Upper lobe of left lung (tissue), 6 donors: ENCODE data around the gene PARD3B. TPM values are rescaled to one million over a fixed set of nuclear protein-coding genes. Genes with fewer than 3 reads are reported as not detected.

Experiments
- ATAC-seq, 2 donors: fragments of 200-7000 bp; cut with Tn5 transposase; one replicate each; pipeline ENCODE4 v1.9.1; 2022; ENCODE audit warnings: mild to moderate bottlenecking in 2 of 2, moderate library complexity in 2 of 2; ENCODE audit not compliant: low FRiP score in 2 of 2
- DNase-seq, 2 donors: peaks; one replicate each; pipeline ENCODE4 v3.0.0-alpha.2; 2019 to 2020
- H3K27ac ChIP-seq, 4 donors: fragments of 200-600 bp; sonication (generic); one replicate each; pipeline ENCODE4 v1.5.1; 2016 to 2019
- H3K27me3 ChIP-seq, 4 donors: fragments of 200-600 bp; sonication (generic); one replicate each; pipeline ENCODE4 v1.5.1; 2017 to 2019
- H3K36me3 ChIP-seq, 4 donors: fragments of 200-600 bp; sonication (generic); one replicate each; pipeline ENCODE4 v1.5.1; 2016 to 2019
- H3K4me1 ChIP-seq, 4 donors: fragments of 200-600 bp; sonication (generic); one replicate each; pipeline ENCODE4 v1.5.1; 2018 to 2019
- H3K4me3 ChIP-seq, 4 donors: fragments of 200-600 bp; sonication (generic); one replicate each; pipeline ENCODE4 v1.5.1; 2017 to 2019; ENCODE audit warnings: mild to moderate bottlenecking in 2 of 4, moderate library complexity in 1 of 4
- H3K9me3 ChIP-seq, 4 donors: fragments of 200-600 bp; sonication (generic); one replicate each; pipeline ENCODE4 v1.5.1; 2018 to 2019
- CTCF ChIP-seq, 6 experiments: fragments of 450-650 bp in 4 of 6; fragments of 200-600 bp in 2 of 6; sonication (generic) in 2 of 6; IDR thresholded peaks; one replicate each; pipeline ENCODE4 v1.5.1; 2016 to 2019; ENCODE audit warnings: antibody characterized with exemption in 6 of 6
- EP300 ChIP-seq, 4 donors: sonication (generic); formaldehyde crosslinking; IDR thresholded peaks; one replicate each; pipeline ENCODE4 v1.5.1; 2017; ENCODE audit warnings: antibody characterized with exemption in 4 of 4, control low read depth in 2 of 4
- POLR2A ChIP-seq, 4 donors: fragments of 450-650 bp; IDR thresholded peaks; one replicate each; pipeline ENCODE4 v1.5.1; 2016 to 2017; ENCODE audit warnings: antibody characterized with exemption in 4 of 4, mild to moderate bottlenecking in 2 of 4
- POLR2AphosphoS5 ChIP-seq, 2 donors: sonication (generic); formaldehyde crosslinking; IDR thresholded peaks; one replicate each; pipeline ENCODE4 v1.5.1; 2017; ENCODE audit warnings: antibody characterized with exemption in 2 of 2
- WGBS, 2 donors: methylation state at CpG; one replicate each; pipeline ENCODE4 v1.1.5; 2017 to 2018; 5-methylcytosine and 5-hydroxymethylcytosine counted together
- total RNA-seq, 6 donors: library from RNA; depleted of rRNA in 4 of 6; stranded (reverse); fragments of >200 nt in 4 of 6; gene quantifications; one replicate each; pipeline versions ENCODE4 v1.1.0 to v1.2.1, GENCODE V29; 2016 to 2021
- donor health status: DM: no; HTN: no; CAD: no; lungs with moderate emphysema.
- donor health status: DM: no; HTN: yes; CAD: no; lungs with severe emphysema.

Gene PARD3B
- total RNA-seq, 6 donors from 2014 or later, result 17.8 to 44.9 (median 24.2) TPM

GRCh38 chr2:205024822-205025518 is 479.7 kb downstream of the PARD3B start:
- WGBS, 2 donors, result 54 to 61% methylated on average over 10 of the region's 10 CpGs
- ATAC-seq (peak; percentile 73 to 93), DNase-seq (no peak)
- peaks cover 0 to 6% (median 0%) of the 10 kb centered on the region in 4 donors for H3K4me1 ChIP-seq
- TF ChIP-seq POLR2A (IDR thresholded peaks at IDR 0.05) (no peak), CTCF (IDR thresholded peaks at IDR 0.05) (no peak), POLR2AphosphoS5 (IDR thresholded peaks at IDR 0.05) (no peak), EP300 (IDR thresholded peaks at IDR 0.05) (no peak)
- H3K4me3 ChIP-seq, result no peak overlapping the region
- no peaks in the 10 kb centered on the region for H3K27me3 ChIP-seq
- H3K27ac ChIP-seq, result peak overlapping the region in 1 of 4 donors; percentile 4
- no peaks in the 10 kb centered on the region for H3K9me3 ChIP-seq
- H3K36me3 ChIP-seq, result no peaks in the 10 kb centered on the region

GRCh38 chr2:205025580-205026240 is 480.4 kb downstream of the PARD3B start:
- Histone ChIP-seq H3K36me3 (no peaks in the 10 kb centered on the region), H3K27me3 (no peaks in the 10 kb centered on the region), H3K4me1 (peaks cover 0 to 6% (median 0%) of the 10 kb centered on the region in 4 donors), H3K27ac (peak overlapping the region in 1 of 4 donors; percentile 4), H3K4me3 (no peak overlapping the region), H3K9me3 (no peaks in the 10 kb centered on the region)
- WGBS, 2 donors, result 70 to 73% methylated on average over 11 of the region's 11 CpGs
- no peak for ATAC-seq
- TF ChIP-seq EP300 (IDR thresholded peaks at IDR 0.05) (no peak), CTCF (IDR thresholded peaks at IDR 0.05) (no peak), POLR2A (IDR thresholded peaks at IDR 0.05) (no peak), POLR2AphosphoS5 (IDR thresholded peaks at IDR 0.05) (no peak)
- no peak for DNase-seq

GRCh38 chr2:205030695-205031094 is 485.4 kb downstream of the PARD3B start:
- DNase-seq (no peak), ATAC-seq (no peak)
- Histone ChIP-seq H3K4me1 (peaks cover 0 to 4% (median 0%) of the 10 kb centered on the region in 4 donors), H3K36me3 (no peaks in the 10 kb centered on the region), H3K27ac (no peak overlapping the region), H3K4me3 (no peak overlapping the region), H3K27me3 (no peaks in the 10 kb centered on the region), H3K9me3 (no peaks in the 10 kb centered on the region)
- TF ChIP-seq POLR2A (IDR thresholded peaks at IDR 0.05) (no peak), EP300 (IDR thresholded peaks at IDR 0.05) (no peak), POLR2AphosphoS5 (IDR thresholded peaks at IDR 0.05) (no peak), CTCF (IDR thresholded peaks at IDR 0.05) (no peak)
- 66 to 88% methylated on average over 1 of the region's 1 CpG for WGBS, 2 donors

- no peaks in the 10 kb centered on the region for H3K4me1 ChIP-seq
- TF ChIP-seq EP300 (IDR thresholded peaks at IDR 0.05) (no peak), POLR2AphosphoS5 (IDR thresholded peaks at IDR 0.05) (no peak), CTCF (IDR thresholded peaks at IDR 0.05) (no peak), POLR2A (IDR thresholded peaks at IDR 0.05) (no peak)
- no peak overlapping the region for H3K27ac ChIP-seq
- DNase-seq (no peak), ATAC-seq (no peak)
- WGBS, 2 donors, result 82 to 89% methylated on average over 4 of the region's 4 CpGs
- no peaks in the 10 kb centered on the region for H3K36me3 ChIP-seq
- H3K27me3 ChIP-seq, result no peaks in the 10 kb centered on the region
- H3K9me3 ChIP-seq, result no peaks in the 10 kb centered on the region
- no peak overlapping the region for H3K4me3 ChIP-seq
Observed at GRCh38 chr2:205032093-205032551, 486.8 kb downstream of the PARD3B start.
